Left ventricle myocardium inferior (tissue), 1 donor: Measurements from ENCODE around the gene ZNG1A. TPM values are rescaled to one million over a fixed set of nuclear protein-coding genes. Genes with fewer than 3 reads are reported as not detected.
A peak's percentile ranks its signal among the peaks of the same experiment; 100 is the strongest.
"Not testable (repeated sequence)": the region's sequence is repeated elsewhere in the genome, so short reads cannot be mapped to it uniquely, and the experiment has no call there.

ENCODE experiments used
- DNase-seq: peaks from one replicate; pipeline ENCODE4 v3.0.0-alpha.2; 2020
- H3K27ac ChIP-seq: fragments of 200-600 bp; replicated peaks from 2 replicates; pipeline ENCODE4 v1.8.0; 2021
- H3K27me3 ChIP-seq: fragments of 200-600 bp; 2 replicates; pipeline ENCODE4 v1.8.0; 2021; ENCODE audit warnings: low read depth
- H3K36me3 ChIP-seq: fragments of 200-600 bp; 2 replicates; pipeline ENCODE4 v1.8.0; 2021
- H3K4me1 ChIP-seq: fragments of 200-600 bp; 2 replicates; pipeline ENCODE4 v1.8.0; 2021
- H3K4me3 ChIP-seq: fragments of 200-600 bp; 2 replicates; pipeline ENCODE4 v1.8.0; 2021; ENCODE audit warnings: mild to moderate bottlenecking, moderate library complexity
- H3K9me3 ChIP-seq: fragments of 200-600 bp; replicated peaks from 2 replicates; pipeline ENCODE4 v1.8.0; 2021
- intact Hi-C: fragments of 100-400 bp; cut with micrococcal nuclease; formaldehyde crosslinking; loops from one replicate; pipeline ENCODE4 v1.11.0; 2022
- long read RNA-seq: library from polyadenylated mRNA; unstranded; transcript quantifications from one replicate; pipeline ENCODE4 v2.0.0, GENCODE V29; 2021
- total RNA-seq: library from RNA; stranded (reverse); fragmentation: NEBNext Ultra II Directional; extraction: Animal tissue kit (Norgen Biotek cat#: 25700); gene quantifications from one replicate; pipeline ENCODE4 v1.2.1, GENCODE V29; 2021
- TF ChIP-seq, protein P1 (sequence below): fragments of 200-600 bp; IDR thresholded peaks from 2 replicates; pipeline ENCODE4 v1.8.0; 2021; ENCODE audit warnings: antibody characterized with exemption, mild to moderate bottlenecking, borderline replicate concordance
- donor health status: DM: no; HTN: yes; CAD: no; lungs with severe emphysema.

Gene ZNG1A
- total RNA-seq = 14.1 TPM
- long read RNA-seq, transcript CBWD1-202 (15 exons, 1,706 nt) = major isoform, 13 of 24 reads
- long read RNA-seq, partial matches to known transcripts = 0 of 24 reads
- long read RNA-seq, other reads (novel, unspliced or antisense) = 5 of 24 reads

DNA sequence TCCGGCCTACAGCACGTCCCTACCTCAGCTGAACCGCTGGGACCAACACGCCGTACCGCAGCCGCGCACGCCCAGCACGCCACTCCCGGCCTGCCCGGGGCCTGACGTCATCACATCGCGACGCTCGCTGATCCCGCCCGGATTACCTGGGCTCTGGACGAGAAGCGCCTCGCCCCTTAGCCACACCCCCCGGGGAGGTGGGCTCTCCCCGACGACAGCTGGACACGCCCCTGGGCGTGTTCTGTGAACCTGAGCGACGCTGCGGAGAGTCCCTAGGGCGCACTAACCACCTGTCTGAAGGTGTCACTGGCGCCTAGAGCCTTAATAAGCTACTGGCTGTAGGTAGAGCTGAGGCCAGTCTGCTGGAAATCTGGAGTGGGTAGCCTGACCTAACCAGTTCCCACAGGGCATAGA, at the start of gene ZNG1A:
TSS of gene ZNG1A (minus strand) at position 87 of the 414 bp plus-strand sequence. CDS start 87 bp downstream, outside the sequence.
- H3K36me3 ChIP-seq, H3K4me1 ChIP-seq, DNase-seq, H3K27me3 ChIP-seq, H3K9me3 ChIP-seq, intact Hi-C loops: not testable (repeated sequence)
- Histone ChIP-seq H3K4me3 (peak within 1 kb of the TSS; percentile 56), H3K27ac (peak within 1 kb of the TSS; percentile 36)

DNA sequence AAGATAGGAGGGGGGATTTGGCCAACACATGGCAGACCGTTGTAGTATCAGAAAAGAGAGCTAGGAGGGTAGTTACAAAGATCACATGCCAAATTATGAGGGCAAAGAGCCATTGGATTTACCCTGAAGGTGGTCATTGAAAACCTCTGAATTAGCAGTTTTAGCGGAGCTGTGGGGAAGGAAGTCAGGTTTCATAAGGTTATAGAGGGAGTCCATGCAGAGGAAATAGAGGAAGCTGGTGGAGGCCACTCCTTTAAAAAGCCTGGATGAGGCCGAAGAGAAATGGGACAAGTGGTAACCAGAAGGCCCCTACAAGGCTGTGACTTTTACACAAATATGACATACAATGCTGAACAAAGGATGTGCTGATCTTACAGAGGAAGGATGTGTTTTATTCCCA, 49.0 kb upstream of the ZNG1A start:
- no peak overlapping the region for H3K27ac ChIP-seq
- TF ChIP-seq, protein P1, sequence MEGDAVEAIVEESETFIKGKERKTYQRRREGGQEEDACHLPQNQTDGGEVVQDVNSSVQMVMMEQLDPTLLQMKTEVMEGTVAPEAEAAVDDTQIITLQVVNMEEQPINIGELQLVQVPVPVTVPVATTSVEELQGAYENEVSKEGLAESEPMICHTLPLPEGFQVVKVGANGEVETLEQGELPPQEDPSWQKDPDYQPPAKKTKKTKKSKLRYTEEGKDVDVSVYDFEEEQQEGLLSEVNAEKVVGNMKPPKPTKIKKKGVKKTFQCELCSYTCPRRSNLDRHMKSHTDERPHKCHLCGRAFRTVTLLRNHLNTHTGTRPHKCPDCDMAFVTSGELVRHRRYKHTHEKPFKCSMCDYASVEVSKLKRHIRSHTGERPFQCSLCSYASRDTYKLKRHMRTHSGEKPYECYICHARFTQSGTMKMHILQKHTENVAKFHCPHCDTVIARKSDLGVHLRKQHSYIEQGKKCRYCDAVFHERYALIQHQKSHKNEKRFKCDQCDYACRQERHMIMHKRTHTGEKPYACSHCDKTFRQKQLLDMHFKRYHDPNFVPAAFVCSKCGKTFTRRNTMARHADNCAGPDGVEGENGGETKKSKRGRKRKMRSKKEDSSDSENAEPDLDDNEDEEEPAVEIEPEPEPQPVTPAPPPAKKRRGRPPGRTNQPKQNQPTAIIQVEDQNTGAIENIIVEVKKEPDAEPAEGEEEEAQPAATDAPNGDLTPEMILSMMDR = no peak
- intact Hi-C loops = no loop called here

DNA sequence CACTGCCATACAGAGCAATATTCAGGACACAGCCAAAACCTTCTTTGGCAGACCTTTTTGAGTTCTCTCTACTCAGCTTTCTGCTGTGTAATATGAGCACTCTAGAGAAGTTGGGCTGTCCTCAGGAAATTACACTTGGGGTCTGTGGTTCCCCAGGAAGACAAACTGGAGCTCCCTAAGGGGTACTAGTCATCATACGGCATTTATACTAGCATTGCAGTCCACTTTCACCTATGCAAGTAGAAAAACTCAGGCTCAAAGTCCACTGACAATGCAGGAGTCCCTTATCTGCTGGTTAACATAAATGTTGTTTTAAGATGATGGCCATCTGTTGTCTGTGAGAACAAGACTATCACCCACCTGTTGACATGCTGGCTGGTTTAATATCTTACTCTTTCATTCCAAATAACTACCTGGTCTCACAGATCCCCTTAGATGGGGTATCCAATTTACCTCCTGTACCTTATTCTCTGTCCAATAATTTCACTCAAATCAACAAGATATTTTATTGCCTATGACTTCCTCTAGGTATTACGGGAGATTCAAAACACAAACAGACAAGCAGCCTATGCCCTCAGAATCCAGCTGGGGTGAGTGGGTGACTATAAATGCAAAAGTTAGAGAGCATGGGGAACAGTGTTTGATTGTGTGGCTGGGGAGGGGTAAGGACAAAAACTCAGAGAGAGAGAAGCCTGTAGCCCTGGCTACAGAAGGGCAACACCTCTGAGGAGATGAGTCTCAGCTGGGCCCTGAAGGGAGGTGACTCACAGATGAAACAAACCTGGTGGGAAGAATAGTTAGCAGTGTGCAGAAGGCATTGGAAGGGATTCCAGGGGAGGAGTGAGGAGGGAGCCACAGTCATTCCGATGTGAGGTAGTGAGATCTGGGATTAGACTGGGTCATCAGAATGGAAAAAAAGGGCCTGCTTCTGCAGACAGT, 46.0 kb upstream of the ZNG1A start:
- no peak overlapping the region for H3K27ac ChIP-seq
- no peaks in the 10 kb centered on the region for H3K36me3 ChIP-seq
- H3K4me1 ChIP-seq = no peaks in the 10 kb centered on the region
- TF ChIP-seq, protein P1 = no peak
- H3K4me3 ChIP-seq = no peak overlapping the region
- peaks cover 9% of the 10 kb centered on the region for H3K27me3 ChIP-seq
- intact Hi-C loops = no loop called here
- H3K9me3 ChIP-seq = peaks cover 9% of the 10 kb centered on the region
- no peak for DNase-seq

More for the DNA sequence above, 49.0 kb upstream of the ZNG1A start:
- no peak for DNase-seq
- H3K27me3 ChIP-seq = no peaks in the 10 kb centered on the region
- peaks cover 9% of the 10 kb centered on the region for H3K9me3 ChIP-seq
- H3K4me3 ChIP-seq = no peak overlapping the region
- no peaks in the 10 kb centered on the region for H3K4me1 ChIP-seq
- H3K36me3 ChIP-seq = no peaks in the 10 kb centered on the region

DNA sequence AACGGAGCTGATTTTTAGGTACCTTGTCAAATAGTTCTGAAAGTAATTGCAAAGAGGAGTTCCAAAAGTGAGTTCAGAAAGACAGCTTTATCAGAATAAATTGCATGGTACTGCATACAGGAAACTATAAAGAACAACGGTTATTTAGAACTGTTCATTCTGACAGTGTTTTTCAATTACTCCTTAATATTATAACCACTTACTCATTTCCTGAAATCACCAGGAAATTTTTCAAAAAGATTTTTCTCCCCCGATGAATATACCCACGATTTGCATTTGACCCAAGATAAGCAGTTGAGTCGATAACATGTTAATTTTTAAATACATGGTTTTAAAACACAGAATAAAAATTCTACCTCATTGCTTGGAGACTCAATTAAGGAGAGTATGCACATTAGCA, 45.2 kb upstream of the ZNG1A start:
- TF ChIP-seq, protein P1 = no peak
- intact Hi-C loops = no loop called here
- Histone ChIP-seq H3K4me3 (no peak overlapping the region), H3K9me3 (peaks cover 6% of the 10 kb centered on the region), H3K4me1 (no peaks in the 10 kb centered on the region), H3K27me3 (peaks cover 17% of the 10 kb centered on the region), H3K27ac (no peak overlapping the region), H3K36me3 (no peaks in the 10 kb centered on the region)
- no peak for DNase-seq

DNA sequence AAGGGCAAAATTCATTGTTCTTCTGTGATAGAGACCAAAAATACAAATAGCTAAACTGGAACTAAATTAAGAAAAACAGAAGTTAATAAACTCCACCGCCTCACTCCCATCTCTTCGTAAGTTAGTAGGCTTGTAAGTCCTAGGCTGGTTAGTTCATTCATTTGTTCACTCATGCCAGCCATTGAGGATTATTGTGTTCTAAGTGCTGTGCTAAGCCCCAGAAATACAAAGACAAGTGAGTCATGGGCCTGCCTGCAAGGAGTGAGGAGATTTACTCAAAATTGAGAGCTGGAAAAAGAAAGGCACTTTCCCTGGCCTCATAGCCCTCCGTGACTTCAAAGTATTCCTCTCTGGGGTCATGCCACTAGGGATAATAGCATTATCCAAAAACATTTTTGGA, 44.3 kb upstream of the ZNG1A start:
- DNase-seq = no peak
- TF ChIP-seq, protein P1 = no peak
- Histone ChIP-seq H3K9me3 (no peaks in the 10 kb centered on the region), H3K4me3 (no peak overlapping the region), H3K27ac (no peak overlapping the region), H3K27me3 (peaks cover 25% of the 10 kb centered on the region), H3K36me3 (no peaks in the 10 kb centered on the region), H3K4me1 (no peaks in the 10 kb centered on the region)
- intact Hi-C loops = no loop called here
